SK-N-SH (cell line): ENCODE results near the gene GIGYF1. TPM values are rescaled to one million over a fixed set of nuclear protein-coding genes. Genes with fewer than 3 reads are reported as not detected.

ENCODE experiments used
- CTCF ChIA-PET: fragments of 300-600, 350-600 bp; formaldehyde crosslinking; extraction: SDS; loops from one replicate; lab custom pipeline; 2021; lab: Yijun Ruan, JAX
- POLR2A ChIA-PET: fragments of 350-600 bp; sonication (Branson Sonifier 250); formaldehyde crosslinking; extraction: SDS; loops from one replicate; lab custom pipeline; 2020; ENCODE audit warnings: antibody characterized with exemption, inconsistent platforms; lab: Yijun Ruan, JAX
- DNase-seq: peaks from one replicate; pipeline ENCODE4 v3.0.0; 2012
- H2AFZ ChIP-seq: fragments of 200-600 bp; sonication (generic); 2 replicates; pipeline ENCODE4 v1.8.1; 2016; ENCODE audit warnings: antibody characterized with exemption, mild to moderate bottlenecking, low read depth
- H3F3A ChIP-seq: fragments of 200-600 bp; sonication (generic); replicated peaks from 2 replicates; pipeline ENCODE3; 2016; ENCODE audit warnings: antibody characterized with exemption, mild to moderate bottlenecking; ENCODE audit not compliant: insufficient read depth
- H3K27ac ChIP-seq, 2 experiments: fragments of 200-500 bp in 1 of 2; fragments of 200-600 bp in 1 of 2; sonication (Bioruptor generic) in 1 of 2; sonication (generic), shearing (Covaris generic) in 1 of 2; 2 replicates each; pipeline versions ENCODE4 v1.5.1 to v1.6.1; 2014 to 2016; ENCODE audit warnings: low read depth in 2 of 2, inconsistent platforms in 1 of 2, low read length in 1 of 2, mild to moderate bottlenecking in 1 of 2, mixed read lengths in 1 of 2
- H3K27me3 ChIP-seq: fragments of 200-600 bp; sonication (generic), shearing (Covaris generic); 2 replicates; pipeline ENCODE4 v1.6.1; 2016; ENCODE audit warnings: mixed run types; ENCODE audit not compliant: insufficient read depth
- H3K36me3 ChIP-seq, 2 experiments: fragments of 200-500 bp in 1 of 2; fragments of 200-600 bp in 1 of 2; sonication (Bioruptor generic) in 1 of 2; sonication (generic) in 1 of 2; replicated peaks in 1 of 2; 2 replicates each; pipeline versions ENCODE3 to v1.5.1; 2014 to 2016; ENCODE audit warnings: low read length in 1 of 2, mild to moderate bottlenecking in 1 of 2; ENCODE audit not compliant: insufficient read depth in 2 of 2, control insufficient read depth in 1 of 2
- H3K4me1 ChIP-seq, 2 experiments: fragments of 200-500 bp in 1 of 2; fragments of 200-600 bp in 1 of 2; sonication (Bioruptor generic) in 1 of 2; sonication (generic), shearing (Covaris generic) in 1 of 2; 2 replicates each; pipeline versions ENCODE4 v1.5.1 to v1.6.1; 2014 to 2016; ENCODE audit warnings: low read depth in 1 of 2, low read length in 1 of 2, mixed run types in 1 of 2; ENCODE audit not compliant: insufficient read depth in 2 of 2, control insufficient read depth in 1 of 2
- H3K4me2 ChIP-seq: fragments of 200-600 bp; sonication (generic), shearing (Covaris generic); 2 replicates; pipeline ENCODE4 v1.6.1; 2017; ENCODE audit warnings: mixed run types
- H3K4me3 ChIP-seq, 2 experiments: fragments of 200-500 bp in 1 of 2; fragments of 200-600 bp in 1 of 2; sonication (Bioruptor generic) in 1 of 2; sonication (generic), shearing (Covaris generic) in 1 of 2; 2 replicates each; pipeline versions ENCODE4 v1.5.1 to v1.8.1; 2014 to 2016; ENCODE audit warnings: low read depth in 2 of 2, inconsistent platforms in 1 of 2, low read length in 1 of 2, mild to moderate bottlenecking in 1 of 2, mixed read lengths in 1 of 2, moderate library complexity in 1 of 2
- H3K79me2 ChIP-seq: fragments of 200-600 bp; sonication (generic); 2 replicates; pipeline ENCODE4 v1.8.1; 2017; ENCODE audit warnings: mild to moderate bottlenecking; ENCODE audit not compliant: insufficient read depth
- H3K9ac ChIP-seq: fragments of 200-600 bp; sonication (generic); 2 replicates; pipeline ENCODE4 v1.6.1; 2017; ENCODE audit warnings: mixed run types
- H3K9me2 ChIP-seq: fragments of 200-600 bp; sonication (generic); 2 replicates; pipeline ENCODE4 v1.6.1; 2017; ENCODE audit warnings: mixed run types
- H3K9me3 ChIP-seq: fragments of 200-600 bp; sonication (generic); 2 replicates; pipeline ENCODE4 v1.6.1; 2017; ENCODE audit warnings: mixed run types, mild to moderate bottlenecking, moderate library complexity
- H4K20me1 ChIP-seq: fragments of 200-600 bp; sonication (generic); 2 replicates; pipeline ENCODE4 v1.6.1; 2017; ENCODE audit warnings: mild to moderate bottlenecking, mixed run types; ENCODE audit not compliant: insufficient read depth
- CHD2 ChIP-seq: fragments of 150-350 bp; IDR thresholded peaks from 2 replicates; pipeline ENCODE4 v1.6.1; 2018; ENCODE audit warnings: low read length; ENCODE audit not compliant: partially characterized antibody
- CTCF ChIP-seq: fragments of 200-600 bp; sonication (generic); IDR thresholded peaks from 2 replicates; pipeline ENCODE4 v1.6.1; 2017; ENCODE audit warnings: antibody characterized with exemption, mild to moderate bottlenecking, moderate library complexity
- ELF1 ChIP-seq: IDR thresholded peaks from 2 replicates; pipeline ENCODE4 v1.4.0; 2012
- EP300 ChIP-seq, 2 experiments: IDR thresholded peaks; 2 replicates each; pipeline versions ENCODE4 v1.4.0 to v1.6.1; 2012; ENCODE audit warnings: borderline replicate concordance in 1 of 2, low read depth in 1 of 2, low read length in 1 of 2
- FOSL2 ChIP-seq: IDR thresholded peaks from 2 replicates; pipeline ENCODE4 v1.4.0; 2012; ENCODE audit warnings: low read depth, mild to moderate bottlenecking, moderate library complexity, borderline replicate concordance
- FOXJ3 ChIP-seq: sonication (generic); formaldehyde crosslinking; IDR thresholded peaks from 2 replicates; pipeline ENCODE4 v1.5.1; 2020; ENCODE audit warnings: mild to moderate bottlenecking, missing genetic modification reagents
- GATA2 ChIP-seq: sonication (generic); formaldehyde crosslinking; IDR thresholded peaks from 2 replicates; pipeline ENCODE4 v1.5.0; 2020; ENCODE audit warnings: mild to moderate bottlenecking, missing genetic modification reagents
- IRF3 ChIP-seq: fragments of 150-350 bp; IDR thresholded peaks from 2 replicates; pipeline ENCODE4 v1.6.1; 2016; ENCODE audit warnings: mild to moderate bottlenecking, low read depth, low read length
- MAX ChIP-seq: IDR thresholded peaks from 2 replicates; pipeline ENCODE4 v1.4.0; 2012; ENCODE audit warnings: low read depth
- NFIC ChIP-seq: IDR thresholded peaks from 2 replicates; pipeline ENCODE4 v1.4.0; 2012; ENCODE audit warnings: borderline replicate concordance
- NRF1 ChIP-seq: IDR thresholded peaks from 2 replicates; pipeline ENCODE4 v1.6.1; 2012; ENCODE audit warnings: low read depth, mild to moderate bottlenecking, low read length
- PBX3 ChIP-seq: IDR thresholded peaks from 2 replicates; pipeline ENCODE4; 2012
- POLR2AphosphoS5 ChIP-seq: IDR thresholded peaks from 2 replicates; pipeline ENCODE4 v1.6.1; 2012; ENCODE audit warnings: low read depth, low read length
- SMC3 ChIP-seq: IDR thresholded peaks from 2 replicates; pipeline ENCODE4 v1.6.1; 2012; ENCODE audit warnings: low read depth, low read length, improper control_type of control experiment
- TEAD4 ChIP-seq: IDR thresholded peaks from 2 replicates; pipeline ENCODE4 v1.4.0; 2012; ENCODE audit warnings: mild to moderate bottlenecking, borderline replicate concordance; ENCODE audit not compliant: insufficient read depth
- USF2 ChIP-seq: fragments of 150-350 bp; IDR thresholded peaks from 2 replicates; pipeline ENCODE4 v1.6.1; 2017; ENCODE audit warnings: antibody characterized with exemption, low read length, low read depth, borderline replicate concordance
- YY1 ChIP-seq: IDR thresholded peaks from 2 replicates; pipeline ENCODE4 v1.4.0; 2012; ENCODE audit warnings: low read depth, mild to moderate bottlenecking
- ZBTB33 ChIP-seq: IDR thresholded peaks from 2 replicates; pipeline ENCODE4 v1.4.0; 2012; ENCODE audit warnings: low read depth, borderline replicate concordance
- WGBS: methylation state at CpG from one replicate; pipeline ENCODE4 v1.1.6; 2017; ENCODE audit warnings: low lambda C conversion rate; 5-methylcytosine and 5-hydroxymethylcytosine counted together
- polyA plus RNA-seq, 3 experiments: library from polyadenylated mRNA; depleted of rRNA; stranded (reverse); fragments of >200 nt; gene quantifications; 2 replicates each; pipeline ENCODE4 v1.2.3, GENCODE V29; 2012

The GIGYF1 gene
- polyA plus RNA-seq, 1 of the 3 experiments (the other 2 are of a cell fraction): 19.4 TPM

- Histone ChIP-seq H4K20me1 (no peaks in the 10 kb centered on the region), H3K27me3 (0 out of 2 replicates have a peak, but pooled peaks cover 8% of the 10 kb centered on the region), H3K79me2 (no peaks in the 10 kb centered on the region), H3F3A (peaks cover 7% of the 10 kb centered on the region), H3K4me2 (no peak overlapping the region), H3K27ac (no peak overlapping the region), H3K36me3 (no peaks in the 10 kb centered on the region), H3K4me3 (no peak overlapping the region), H3K9ac (no peak overlapping the region), H3K9me2 (no peaks in the 10 kb centered on the region), H2AFZ (no peak overlapping the region), H3K9me3 (no peaks in the 10 kb centered on the region), H3K4me1 (no peaks in the 10 kb centered on the region)
- CTCF ChIA-PET: interaction anchor here (0.6 to 2.3 kb wide), 8 partner anchors 12 to 536 kb away, joined by 3 to 8 read pairs (median 4); partner anchors contain the start of genes ACTL6B and MOSPD3
- POLR2A ChIA-PET: no interaction called here
- no peak for TF ChIP-seq POLR2AphosphoS5
- TF ChIP-seq PBX3: no peak
- no peak for TF ChIP-seq FOSL2
- no peak for TF ChIP-seq EP300 (IDR thresholded peaks at IDR 0.05; ENCODE audit: borderline replicate concordance in 1 of 2, low read depth in 1 of 2, low read length in 1 of 2)
- TF ChIP-seq ELF1: no peak
- TF ChIP-seq YY1: no peak
- TF ChIP-seq FOXJ3 (CRISPR knock-in tag): no peak
- no peak for TF ChIP-seq ZBTB33
- no peak for TF ChIP-seq NFIC
- TF ChIP-seq NRF1: no peak
- no peak for TF ChIP-seq GATA2
- no peak for TF ChIP-seq MAX
- no peak for TF ChIP-seq USF2
- no peak for TF ChIP-seq CTCF
- TF ChIP-seq CHD2: no peak
- no peak for TF ChIP-seq SMC3
- TF ChIP-seq IRF3: no peak
- no peak for TF ChIP-seq TEAD4
- 66% methylated on average over 2 of the region's 2 CpGs for WGBS
- DNase-seq: no peak
Observed at GRCh38 chr7:100668069-100668449, 26.0 kb downstream of the GIGYF1 start.
